HEK293 (cell line): ENCODE results near the gene HAND2.

Experiments
- CTCF ChIA-PET: fragments of 350-600 bp; formaldehyde crosslinking; extraction: SDS; loops from one replicate; lab custom pipeline; 2021; ENCODE audit warnings: antibody characterized with exemption; lab: Yijun Ruan, JAX
- POLR2A ChIA-PET: fragments of 300-600 bp; formaldehyde crosslinking; extraction: SDS; loops from one replicate; lab custom pipeline; 2020; ENCODE audit warnings: antibody characterized with exemption, inconsistent platforms; lab: Yijun Ruan, JAX
- H3K27ac ChIP-seq: fragments of 200-500 bp; sonication (Bioruptor generic); 2 replicates; pipeline ENCODE4 v1.5.1; 2014; ENCODE audit warnings: low read depth, low read length, control low read depth, inconsistent platforms; ENCODE audit errors: extremely low read depth
- H3K36me3 ChIP-seq, 2 experiments: fragments of 200-500 bp in 1 of 2; sonication (Bioruptor generic) in 1 of 2; 1 replicate in 1 of 2; 2 replicates in 1 of 2; pipeline ENCODE4 v1.5.1; 2014 to 2017; ENCODE audit warnings: inconsistent platforms in 2 of 2, low read length in 2 of 2; ENCODE audit not compliant: control insufficient read depth in 2 of 2, insufficient read depth in 1 of 2
- H3K4me1 ChIP-seq: fragments of 200-500 bp; sonication (Bioruptor generic); 2 replicates; pipeline ENCODE4 v1.5.1; 2014; ENCODE audit warnings: mild to moderate bottlenecking, low read length, inconsistent platforms; ENCODE audit not compliant: control insufficient read depth, insufficient read depth
- H3K4me3 ChIP-seq: 2 replicates; pipeline ENCODE4 v1.5.1; 2011; ENCODE audit warnings: low read depth, mild to moderate bottlenecking, control low read depth, low read length, moderate library complexity
- H3K9me3 ChIP-seq: fragments of 200-500 bp; sonication (Bioruptor generic); 2 replicates; pipeline ENCODE4 v1.5.1; 2014; ENCODE audit warnings: low read depth, low read length, inconsistent platforms; ENCODE audit not compliant: control insufficient read depth, insufficient read depth
- GFI1B ChIP-seq: fragments of 450-650 bp; formaldehyde crosslinking; IDR thresholded peaks from 2 replicates; pipeline ENCODE4 v1.5.1; 2016; ENCODE audit warnings: missing biosample characterization, missing genetic modification characterization
- HOXA7 ChIP-seq: sonication (generic); formaldehyde crosslinking; IDR thresholded peaks from 2 replicates; pipeline ENCODE4 v1.8.1; 2022; ENCODE audit warnings: missing genetic modification reagents, borderline replicate concordance
- KLF10 ChIP-seq: fragments of 450-650 bp; IDR thresholded peaks from 2 replicates; pipeline ENCODE4 v1.5.1; 2018; ENCODE audit warnings: missing biosample characterization, mild to moderate bottlenecking, missing genetic modification characterization
- KLF7 ChIP-seq: fragments of 450-650 bp; formaldehyde crosslinking; IDR thresholded peaks from 2 replicates; pipeline ENCODE4 v1.5.1; 2016; ENCODE audit warnings: missing biosample characterization, missing genetic modification characterization, borderline replicate concordance
- OSR2 ChIP-seq: fragments of 450-650 bp; formaldehyde crosslinking; IDR thresholded peaks from 2 replicates; pipeline ENCODE4 v1.5.1; 2016; ENCODE audit warnings: missing biosample characterization, missing genetic modification characterization
- RBAK ChIP-seq: fragments of 450-650 bp; formaldehyde crosslinking; IDR thresholded peaks from 2 replicates; pipeline ENCODE4 v1.5.1; 2016; ENCODE audit warnings: missing biosample characterization, missing genetic modification characterization
- REPIN1 ChIP-seq: fragments of 450-650 bp; formaldehyde crosslinking; IDR thresholded peaks from 2 replicates; pipeline ENCODE4 v1.5.1; 2017; ENCODE audit warnings: missing biosample characterization, missing genetic modification characterization, low read depth
- SCRT1 ChIP-seq: fragments of 450-650 bp; formaldehyde crosslinking; IDR thresholded peaks from 2 replicates; pipeline ENCODE4 v1.5.1; 2016; ENCODE audit warnings: missing biosample characterization, missing genetic modification characterization, borderline replicate concordance
- ZBTB20 ChIP-seq: fragments of 450-650 bp; formaldehyde crosslinking; IDR thresholded peaks from 2 replicates; pipeline ENCODE4 v1.5.1; 2016; ENCODE audit warnings: missing biosample characterization, missing genetic modification characterization
- ZBTB26 ChIP-seq: fragments of 450-650 bp; formaldehyde crosslinking; optimal IDR thresholded peaks from 2 replicates; pipeline ENCODE3; 2016; ENCODE audit warnings: missing biosample characterization, mild to moderate bottlenecking, missing genetic modification characterization
- ZFP69B ChIP-seq: fragments of 450-650 bp; formaldehyde crosslinking; IDR thresholded peaks from 2 replicates; pipeline ENCODE4 v1.5.1; 2016; ENCODE audit warnings: missing biosample characterization, missing genetic modification characterization
- ZNF19 ChIP-seq: fragments of 450-650 bp; formaldehyde crosslinking; IDR thresholded peaks from 2 replicates; pipeline ENCODE4; 2016; ENCODE audit warnings: missing biosample characterization, missing genetic modification characterization, low read depth
- ZNF239 ChIP-seq: fragments of 450-650 bp; formaldehyde crosslinking; IDR thresholded peaks from 2 replicates; pipeline ENCODE4 v1.5.1; 2016; ENCODE audit warnings: missing biosample characterization, missing genetic modification characterization
- ZNF341 ChIP-seq: fragments of 450-650 bp; formaldehyde crosslinking; IDR thresholded peaks from 2 replicates; pipeline ENCODE4; 2016; ENCODE audit warnings: low read depth, missing biosample characterization, missing genetic modification characterization
- ZNF404 ChIP-seq: fragments of 450-650 bp; formaldehyde crosslinking; IDR thresholded peaks from 2 replicates; pipeline ENCODE4 v1.5.1; 2017; ENCODE audit warnings: missing biosample characterization, missing genetic modification characterization
- ZNF426 ChIP-seq: fragments of 450-650 bp; formaldehyde crosslinking; IDR thresholded peaks from 2 replicates; pipeline ENCODE4 v1.5.1; 2017; ENCODE audit warnings: missing biosample characterization, missing genetic modification characterization, mild to moderate bottlenecking, inconsistent platforms, moderate library complexity
- ZNF529 ChIP-seq: fragments of 450-650 bp; formaldehyde crosslinking; IDR thresholded peaks from 2 replicates; pipeline ENCODE4 v1.5.1; 2017; ENCODE audit warnings: missing genetic modification characterization, missing biosample characterization; ENCODE audit not compliant: insufficient replicate concordance
- ZNF621 ChIP-seq: fragments of 450-650 bp; formaldehyde crosslinking; IDR thresholded peaks from 2 replicates; pipeline ENCODE4 v1.5.1; 2017; ENCODE audit warnings: missing biosample characterization, missing genetic modification characterization
- ZNF624 ChIP-seq: fragments of 450-650 bp; formaldehyde crosslinking; IDR thresholded peaks from 2 replicates; pipeline ENCODE4 v1.5.1; 2017; ENCODE audit warnings: missing biosample characterization, missing genetic modification characterization
- ZNF768 ChIP-seq: fragments of 450-650 bp; formaldehyde crosslinking; IDR thresholded peaks from 2 replicates; pipeline ENCODE4 v1.5.1; 2018; ENCODE audit warnings: missing biosample characterization, mild to moderate bottlenecking, missing genetic modification characterization
- TF ChIP-seq, protein P1 (sequence below): fragments of 450-650 bp; formaldehyde crosslinking; IDR thresholded peaks from 2 replicates; pipeline ENCODE4 v1.5.1; 2016; ENCODE audit warnings: missing biosample characterization, missing genetic modification characterization
- TF ChIP-seq, protein P2 (sequence below): fragments of 450-650 bp; formaldehyde crosslinking; IDR thresholded peaks from 2 replicates; pipeline ENCODE4 v1.5.1; 2016; ENCODE audit warnings: missing biosample characterization, missing genetic modification characterization
- TF ChIP-seq, protein P3 (sequence below): fragments of 450-650 bp; formaldehyde crosslinking; IDR thresholded peaks from 2 replicates; pipeline ENCODE4 v1.5.1; 2016; ENCODE audit warnings: missing biosample characterization, missing genetic modification characterization, borderline replicate concordance

The HAND2 gene

DNA sequence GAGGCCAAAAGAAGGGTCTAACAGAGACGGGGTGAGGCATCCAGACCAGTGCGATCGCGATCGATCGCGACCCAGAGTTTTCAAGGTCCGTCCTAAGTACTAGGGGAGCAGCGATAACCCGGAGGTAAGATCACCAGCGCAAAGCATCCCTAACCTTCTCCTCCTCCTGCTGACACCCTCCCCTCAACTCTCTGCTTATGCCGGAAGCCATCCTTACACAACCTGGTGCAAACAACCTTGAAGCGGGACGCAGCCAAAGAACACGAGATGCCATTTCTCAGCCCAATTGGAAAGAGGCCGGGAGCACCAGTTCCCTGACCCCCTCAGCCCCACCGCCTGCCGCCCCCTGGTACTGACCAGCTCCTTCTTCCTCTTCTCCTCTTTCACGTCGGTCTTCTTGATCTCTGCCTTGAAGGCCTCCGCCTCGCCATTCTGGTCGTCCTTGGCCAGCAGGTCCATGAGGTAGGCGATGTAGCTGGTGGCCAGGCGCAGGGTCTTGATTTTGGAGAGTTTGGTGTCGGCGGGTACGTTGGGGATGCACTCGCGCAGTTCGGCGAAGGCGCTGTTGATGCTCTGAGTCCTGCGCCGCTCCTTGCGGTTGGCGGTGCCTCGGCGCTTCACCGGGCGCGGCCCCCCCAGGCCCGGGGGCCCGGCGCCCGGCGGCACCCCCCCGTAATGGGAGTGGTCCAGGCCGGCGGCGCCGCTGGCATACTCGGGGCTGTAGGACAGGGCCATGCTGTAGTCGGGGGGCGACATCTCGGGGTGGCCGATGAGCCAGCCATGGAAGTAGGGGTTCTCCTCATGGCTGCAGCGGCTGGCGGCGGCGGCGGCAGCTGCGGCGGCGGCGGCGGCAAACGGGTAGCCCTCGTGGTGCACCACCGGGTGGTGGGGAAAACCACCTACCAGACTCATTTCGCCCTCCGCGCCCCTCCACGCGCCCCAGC lies 1.4 kb downstream of the HAND2 start (continued):
- TF ChIP-seq, protein P1, sequence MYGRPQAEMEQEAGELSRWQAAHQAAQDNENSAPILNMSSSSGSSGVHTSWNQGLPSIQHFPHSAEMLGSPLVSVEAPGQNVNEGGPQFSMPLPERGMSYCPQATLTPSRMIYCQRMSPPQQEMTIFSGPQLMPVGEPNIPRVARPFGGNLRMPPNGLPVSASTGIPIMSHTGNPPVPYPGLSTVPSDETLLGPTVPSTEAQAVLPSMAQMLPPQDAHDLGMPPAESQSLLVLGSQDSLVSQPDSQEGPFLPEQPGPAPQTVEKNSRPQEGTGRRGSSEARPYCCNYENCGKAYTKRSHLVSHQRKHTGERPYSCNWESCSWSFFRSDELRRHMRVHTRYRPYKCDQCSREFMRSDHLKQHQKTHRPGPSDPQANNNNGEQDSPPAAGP (tag by site-specific recombination) = no peak
- TF ChIP-seq OSR2 (tag by site-specific recombination) = no peak
- no peak for TF ChIP-seq RBAK (tag by site-specific recombination)

DNA sequence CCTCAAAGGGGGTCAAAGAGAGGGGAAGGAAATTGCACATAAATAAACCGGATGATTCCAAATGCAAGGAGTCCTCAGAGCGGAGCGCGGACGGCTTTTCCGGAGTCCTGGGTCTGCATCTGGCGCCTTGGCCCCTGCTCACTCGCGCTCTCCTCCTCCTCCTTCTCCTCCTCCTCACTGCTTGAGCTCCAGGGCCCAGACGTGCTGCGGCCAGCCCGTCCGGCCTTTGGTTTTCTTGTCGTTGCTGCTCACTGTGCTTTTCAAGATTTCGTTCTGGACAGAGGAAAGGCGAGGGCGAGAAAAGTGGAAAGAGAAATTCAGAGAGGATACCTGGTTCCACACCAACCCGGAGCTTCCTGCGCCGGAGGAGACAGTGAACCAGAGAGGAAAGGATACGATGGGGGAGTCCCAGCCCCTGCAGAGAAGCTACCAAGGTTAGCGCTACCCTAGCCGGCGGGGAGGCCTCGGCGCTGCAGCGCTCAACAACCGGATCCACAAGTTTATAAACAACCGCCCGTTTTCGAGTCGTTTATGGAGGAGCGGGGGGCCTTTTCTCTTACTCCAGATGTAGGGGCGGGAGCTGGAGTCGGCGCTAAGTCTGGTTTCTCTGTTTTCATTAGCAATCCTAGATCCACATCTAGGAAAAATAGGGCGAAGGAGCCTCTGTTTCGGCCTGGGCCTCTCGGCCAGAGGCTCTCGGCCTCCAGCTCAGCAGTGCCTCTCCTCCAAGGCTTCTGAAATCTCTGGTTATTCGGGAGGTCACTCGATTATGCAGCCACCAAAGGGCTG lies 2.7 kb downstream of the HAND2 start:
- no peak overlapping the region for H3K4me3 ChIP-seq
- ChIA-PET POLR2A (no interaction called here), CTCF (interaction anchor here (0.6 kb wide), 1 partner anchor 792 kb away, joined by 3 read pairs; no protein-coding TSS in a partner anchor)

More for the DNA sequence above, 2.7 kb downstream of the HAND2 start:
- TF ChIP-seq ZNF529 (tag by site-specific recombination) = no peak
- no peak for TF ChIP-seq REPIN1
- TF ChIP-seq KLF7 (tag by site-specific recombination) = no peak
- TF ChIP-seq, protein P2, sequence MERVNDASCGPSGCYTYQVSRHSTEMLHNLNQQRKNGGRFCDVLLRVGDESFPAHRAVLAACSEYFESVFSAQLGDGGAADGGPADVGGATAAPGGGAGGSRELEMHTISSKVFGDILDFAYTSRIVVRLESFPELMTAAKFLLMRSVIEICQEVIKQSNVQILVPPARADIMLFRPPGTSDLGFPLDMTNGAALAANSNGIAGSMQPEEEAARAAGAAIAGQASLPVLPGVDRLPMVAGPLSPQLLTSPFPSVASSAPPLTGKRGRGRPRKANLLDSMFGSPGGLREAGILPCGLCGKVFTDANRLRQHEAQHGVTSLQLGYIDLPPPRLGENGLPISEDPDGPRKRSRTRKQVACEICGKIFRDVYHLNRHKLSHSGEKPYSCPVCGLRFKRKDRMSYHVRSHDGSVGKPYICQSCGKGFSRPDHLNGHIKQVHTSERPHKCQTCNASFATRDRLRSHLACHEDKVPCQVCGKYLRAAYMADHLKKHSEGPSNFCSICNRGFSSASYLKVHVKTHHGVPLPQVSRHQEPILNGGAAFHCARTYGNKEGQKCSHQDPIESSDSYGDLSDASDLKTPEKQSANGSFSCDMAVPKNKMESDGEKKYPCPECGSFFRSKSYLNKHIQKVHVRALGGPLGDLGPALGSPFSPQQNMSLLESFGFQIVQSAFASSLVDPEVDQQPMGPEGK (tag by site-specific recombination) = no peak
- no peak for TF ChIP-seq ZNF239 (tag by site-specific recombination)
- no peak for TF ChIP-seq ZBTB20 (tag by site-specific recombination)
- TF ChIP-seq ZNF621 = no peak
- TF ChIP-seq, protein P3, sequence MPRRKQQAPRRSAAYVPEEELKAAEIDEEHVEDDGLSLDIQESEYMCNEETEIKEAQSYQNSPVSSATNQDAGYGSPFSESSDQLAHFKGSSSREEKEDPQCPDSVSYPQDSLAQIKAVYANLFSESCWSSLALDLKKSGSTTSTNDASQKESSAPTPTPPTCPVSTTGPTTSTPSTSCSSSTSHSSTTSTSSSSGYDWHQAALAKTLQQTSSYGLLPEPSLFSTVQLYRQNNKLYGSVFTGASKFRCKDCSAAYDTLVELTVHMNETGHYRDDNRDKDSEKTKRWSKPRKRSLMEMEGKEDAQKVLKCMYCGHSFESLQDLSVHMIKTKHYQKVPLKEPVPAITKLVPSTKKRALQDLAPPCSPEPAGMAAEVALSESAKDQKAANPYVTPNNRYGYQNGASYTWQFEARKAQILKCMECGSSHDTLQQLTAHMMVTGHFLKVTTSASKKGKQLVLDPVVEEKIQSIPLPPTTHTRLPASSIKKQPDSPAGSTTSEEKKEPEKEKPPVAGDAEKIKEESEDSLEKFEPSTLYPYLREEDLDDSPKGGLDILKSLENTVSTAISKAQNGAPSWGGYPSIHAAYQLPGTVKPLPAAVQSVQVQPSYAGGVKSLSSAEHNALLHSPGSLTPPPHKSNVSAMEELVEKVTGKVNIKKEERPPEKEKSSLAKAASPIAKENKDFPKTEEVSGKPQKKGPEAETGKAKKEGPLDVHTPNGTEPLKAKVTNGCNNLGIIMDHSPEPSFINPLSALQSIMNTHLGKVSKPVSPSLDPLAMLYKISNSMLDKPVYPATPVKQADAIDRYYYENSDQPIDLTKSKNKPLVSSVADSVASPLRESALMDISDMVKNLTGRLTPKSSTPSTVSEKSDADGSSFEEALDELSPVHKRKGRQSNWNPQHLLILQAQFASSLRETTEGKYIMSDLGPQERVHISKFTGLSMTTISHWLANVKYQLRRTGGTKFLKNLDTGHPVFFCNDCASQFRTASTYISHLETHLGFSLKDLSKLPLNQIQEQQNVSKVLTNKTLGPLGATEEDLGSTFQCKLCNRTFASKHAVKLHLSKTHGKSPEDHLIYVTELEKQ (tag by site-specific recombination) = no peak
- no peak for TF ChIP-seq ZNF19 (tag by site-specific recombination)
- no peak for TF ChIP-seq ZNF426 (tag by site-specific recombination)
- no peak for TF ChIP-seq ZNF341 (tag by site-specific recombination)
- no peak for TF ChIP-seq ZNF768
- no peak for TF ChIP-seq ZFP69B (tag by site-specific recombination)
- no peak for TF ChIP-seq HOXA7 (CRISPR knock-in tag)
- TF ChIP-seq SCRT1 (tag by site-specific recombination) = no peak
- no peak for TF ChIP-seq ZNF404
- TF ChIP-seq ZNF624 (tag by site-specific recombination) = no peak
- TF ChIP-seq GFI1B (tag by site-specific recombination) = no peak
- no peak for TF ChIP-seq KLF10 (tag by site-specific recombination)
- TF ChIP-seq ZBTB26 (tag by site-specific recombination) = no peak
- H3K4me1 ChIP-seq = peaks cover 3% of the 10 kb centered on the region; the same call in 1 of the 2 replicates
- H3K9me3 ChIP-seq = no peaks in the 10 kb centered on the region
- H3K36me3 ChIP-seq = peaks cover 0 to 14% of the 10 kb centered on the region in 2 experiments; a peak in 1 of 3 replicates
- no peak overlapping the region for H3K27ac ChIP-seq
